ENCODE data around the gene NUDCD2.
A peak's percentile ranks its signal among the peaks of the same experiment; 100 is the strongest.

Gene NUDCD2

DNA sequence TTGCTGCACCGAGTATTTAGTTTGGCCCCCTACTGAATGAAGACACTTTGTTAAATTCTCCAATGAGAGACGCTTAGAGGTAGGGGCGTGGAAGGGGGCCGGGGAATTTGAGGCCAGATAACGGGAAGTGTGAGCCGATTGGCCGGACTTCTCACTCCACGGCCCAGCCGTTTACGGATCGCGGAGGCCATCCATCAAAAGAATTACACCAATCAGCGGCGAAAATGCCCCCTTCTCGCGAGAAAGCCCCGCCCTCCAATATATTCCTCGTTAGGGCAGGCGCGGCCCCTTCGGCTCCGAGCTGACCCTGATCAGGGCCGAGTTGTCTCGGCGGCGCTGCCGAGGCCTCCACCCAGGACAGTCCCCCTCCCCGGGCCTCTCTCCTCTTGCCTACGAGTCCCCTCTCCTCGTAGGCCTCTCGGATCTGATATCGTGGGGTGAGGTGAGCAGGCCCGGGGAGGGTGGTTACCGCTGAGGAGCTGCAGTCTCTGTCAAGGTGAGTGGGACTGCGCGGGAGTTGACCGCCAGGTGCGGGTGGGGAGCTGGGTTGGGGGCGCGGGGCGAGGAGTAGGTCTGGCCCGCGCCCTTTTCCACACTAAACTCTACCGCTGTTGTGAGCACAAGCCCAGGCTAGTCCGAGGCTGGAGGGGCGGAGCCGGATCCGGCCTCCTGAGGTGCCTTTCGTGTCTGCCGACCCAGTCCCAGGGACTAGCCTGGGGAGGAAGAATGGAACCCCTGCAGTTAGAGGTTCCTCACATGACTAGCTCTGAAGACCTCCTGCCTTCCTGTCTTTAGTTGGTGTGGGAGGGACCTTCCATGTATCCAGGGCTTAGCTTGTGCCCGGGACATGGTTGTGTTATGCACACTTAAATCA, 22.4 kb downstream of the NUDCD2 start, which contains the start of gene CCNG1:
Gene CCNG1, plus strand, starts transcription at position 287 of the 874 bp plus-strand sequence. CDS start 1,662 bp downstream, outside the sequence.
- peak within 1 kb of the TSS; percentile 82 for H3K27ac ChIP-seq (replicated peaks)
- H3K4me3 ChIP-seq (replicated peaks; ENCODE audit: insufficient read depth, low read length) = peak within 1 kb of the TSS; percentile 74
- no peaks in the 10 kb centered on the region for H3K27me3 ChIP-seq (ENCODE audit: insufficient read depth, poor library complexity, severe bottlenecking)
- TF ChIP-seq, protein P1, sequence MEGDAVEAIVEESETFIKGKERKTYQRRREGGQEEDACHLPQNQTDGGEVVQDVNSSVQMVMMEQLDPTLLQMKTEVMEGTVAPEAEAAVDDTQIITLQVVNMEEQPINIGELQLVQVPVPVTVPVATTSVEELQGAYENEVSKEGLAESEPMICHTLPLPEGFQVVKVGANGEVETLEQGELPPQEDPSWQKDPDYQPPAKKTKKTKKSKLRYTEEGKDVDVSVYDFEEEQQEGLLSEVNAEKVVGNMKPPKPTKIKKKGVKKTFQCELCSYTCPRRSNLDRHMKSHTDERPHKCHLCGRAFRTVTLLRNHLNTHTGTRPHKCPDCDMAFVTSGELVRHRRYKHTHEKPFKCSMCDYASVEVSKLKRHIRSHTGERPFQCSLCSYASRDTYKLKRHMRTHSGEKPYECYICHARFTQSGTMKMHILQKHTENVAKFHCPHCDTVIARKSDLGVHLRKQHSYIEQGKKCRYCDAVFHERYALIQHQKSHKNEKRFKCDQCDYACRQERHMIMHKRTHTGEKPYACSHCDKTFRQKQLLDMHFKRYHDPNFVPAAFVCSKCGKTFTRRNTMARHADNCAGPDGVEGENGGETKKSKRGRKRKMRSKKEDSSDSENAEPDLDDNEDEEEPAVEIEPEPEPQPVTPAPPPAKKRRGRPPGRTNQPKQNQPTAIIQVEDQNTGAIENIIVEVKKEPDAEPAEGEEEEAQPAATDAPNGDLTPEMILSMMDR (IDR thresholded peaks at IDR 0.05; ENCODE audit: insufficient read depth, low read length) = no peak
- TF ChIP-seq, protein P2, sequence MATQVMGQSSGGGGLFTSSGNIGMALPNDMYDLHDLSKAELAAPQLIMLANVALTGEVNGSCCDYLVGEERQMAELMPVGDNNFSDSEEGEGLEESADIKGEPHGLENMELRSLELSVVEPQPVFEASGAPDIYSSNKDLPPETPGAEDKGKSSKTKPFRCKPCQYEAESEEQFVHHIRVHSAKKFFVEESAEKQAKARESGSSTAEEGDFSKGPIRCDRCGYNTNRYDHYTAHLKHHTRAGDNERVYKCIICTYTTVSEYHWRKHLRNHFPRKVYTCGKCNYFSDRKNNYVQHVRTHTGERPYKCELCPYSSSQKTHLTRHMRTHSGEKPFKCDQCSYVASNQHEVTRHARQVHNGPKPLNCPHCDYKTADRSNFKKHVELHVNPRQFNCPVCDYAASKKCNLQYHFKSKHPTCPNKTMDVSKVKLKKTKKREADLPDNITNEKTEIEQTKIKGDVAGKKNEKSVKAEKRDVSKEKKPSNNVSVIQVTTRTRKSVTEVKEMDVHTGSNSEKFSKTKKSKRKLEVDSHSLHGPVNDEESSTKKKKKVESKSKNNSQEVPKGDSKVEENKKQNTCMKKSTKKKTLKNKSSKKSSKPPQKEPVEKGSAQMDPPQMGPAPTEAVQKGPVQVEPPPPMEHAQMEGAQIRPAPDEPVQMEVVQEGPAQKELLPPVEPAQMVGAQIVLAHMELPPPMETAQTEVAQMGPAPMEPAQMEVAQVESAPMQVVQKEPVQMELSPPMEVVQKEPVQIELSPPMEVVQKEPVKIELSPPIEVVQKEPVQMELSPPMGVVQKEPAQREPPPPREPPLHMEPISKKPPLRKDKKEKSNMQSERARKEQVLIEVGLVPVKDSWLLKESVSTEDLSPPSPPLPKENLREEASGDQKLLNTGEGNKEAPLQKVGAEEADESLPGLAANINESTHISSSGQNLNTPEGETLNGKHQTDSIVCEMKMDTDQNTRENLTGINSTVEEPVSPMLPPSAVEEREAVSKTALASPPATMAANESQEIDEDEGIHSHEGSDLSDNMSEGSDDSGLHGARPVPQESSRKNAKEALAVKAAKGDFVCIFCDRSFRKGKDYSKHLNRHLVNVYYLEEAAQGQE (IDR thresholded peaks at IDR 0.05; ENCODE audit: insufficient replicate concordance, low read depth) = peak; percentile 3
- peak; percentile 85 for TF ChIP-seq POLR2AphosphoS5 (IDR thresholded peaks at IDR 0.05; ENCODE audit: low read depth)
- peak; percentile 92 for TF ChIP-seq SPI1 (IDR thresholded peaks at IDR 0.05; ENCODE audit: borderline replicate concordance, low read depth)
- TF ChIP-seq GABPA (IDR thresholded peaks at IDR 0.05; ENCODE audit: low read depth) = no peak
- DNase-seq (ENCODE audit: low read depth in 1 of 2, low spot score in 1 of 2) = peak; percentile 75 to 97

DNA sequence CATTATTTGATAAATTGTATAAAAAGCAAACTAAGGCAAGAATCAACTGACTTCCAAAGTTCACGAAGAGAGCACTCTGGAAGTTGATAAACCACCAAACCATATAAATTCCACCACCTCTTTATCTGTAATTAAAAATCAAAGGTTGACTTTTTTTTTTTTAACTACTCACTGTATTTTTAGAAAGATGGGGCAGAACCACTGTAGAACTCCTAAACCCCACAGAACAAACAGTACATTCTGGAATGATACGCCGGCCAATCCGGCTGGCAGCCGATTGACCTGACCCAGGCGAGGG, 22.9 kb downstream of the NUDCD2 start:
- peak overlapping the region; percentile 61 for H3K27ac ChIP-seq (replicated peaks)
- peak overlapping the region; percentile 74 for H3K4me3 ChIP-seq (replicated peaks; ENCODE audit: insufficient read depth, low read length)
- no peak for DNase-seq (ENCODE audit: low read depth in 1 of 2, low spot score in 1 of 2)
- H3K27me3 ChIP-seq (ENCODE audit: insufficient read depth, poor library complexity, severe bottlenecking) = no peaks in the 10 kb centered on the region
- TF ChIP-seq SPI1 (IDR thresholded peaks at IDR 0.05; ENCODE audit: borderline replicate concordance, low read depth) (no peak), GABPA (IDR thresholded peaks at IDR 0.05; ENCODE audit: low read depth) (no peak), POLR2AphosphoS5 (IDR thresholded peaks at IDR 0.05; ENCODE audit: low read depth) (0 out of 2 replicates have a peak, but pooled peaks have one; percentile 63)
- TF ChIP-seq, protein P1 (IDR thresholded peaks at IDR 0.05; ENCODE audit: insufficient read depth, low read length) = no peak
- TF ChIP-seq, protein P2 (IDR thresholded peaks at IDR 0.05; ENCODE audit: insufficient replicate concordance, low read depth) = peak; percentile 18

DNA sequence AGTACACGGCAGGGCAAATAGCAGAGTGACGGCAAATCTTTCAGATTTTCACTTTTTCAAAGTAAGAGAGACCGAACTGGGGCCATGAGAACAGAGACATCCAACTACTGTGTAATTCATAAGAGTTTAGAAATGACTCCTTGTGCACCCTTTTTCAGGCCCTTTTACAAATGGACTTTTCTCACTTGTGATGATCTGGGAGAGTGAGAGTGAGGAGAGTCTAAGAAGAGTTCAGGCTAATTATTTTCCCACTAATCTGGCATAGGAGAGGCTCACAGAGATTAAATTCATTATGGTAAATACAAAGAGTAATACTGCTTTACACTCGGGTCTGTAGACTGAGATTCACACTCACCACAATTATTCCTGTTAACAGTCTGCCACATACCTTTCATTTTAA, 23.4 kb downstream of the NUDCD2 start:
- TF ChIP-seq, protein P1 (IDR thresholded peaks at IDR 0.05; ENCODE audit: insufficient read depth, low read length) = no peak
- TF ChIP-seq, protein P2 (IDR thresholded peaks at IDR 0.05; ENCODE audit: insufficient replicate concordance, low read depth) = no peak
- no peak for TF ChIP-seq GABPA (IDR thresholded peaks at IDR 0.05; ENCODE audit: low read depth)
- Histone ChIP-seq H3K27ac (replicated peaks) (peak overlapping the region; percentile 61), H3K4me3 (replicated peaks; ENCODE audit: insufficient read depth, low read length) (peak overlapping the region; percentile 74; the same call in 1 of the 2 replicates), H3K27me3 (ENCODE audit: insufficient read depth, poor library complexity, severe bottlenecking) (no peaks in the 10 kb centered on the region)
- no peak for DNase-seq (ENCODE audit: low read depth in 1 of 2, low spot score in 1 of 2)

Measured in HL-60 (cell line).